ENCODE measurements around the gene DKK2.

The DKK2 gene

DNA sequence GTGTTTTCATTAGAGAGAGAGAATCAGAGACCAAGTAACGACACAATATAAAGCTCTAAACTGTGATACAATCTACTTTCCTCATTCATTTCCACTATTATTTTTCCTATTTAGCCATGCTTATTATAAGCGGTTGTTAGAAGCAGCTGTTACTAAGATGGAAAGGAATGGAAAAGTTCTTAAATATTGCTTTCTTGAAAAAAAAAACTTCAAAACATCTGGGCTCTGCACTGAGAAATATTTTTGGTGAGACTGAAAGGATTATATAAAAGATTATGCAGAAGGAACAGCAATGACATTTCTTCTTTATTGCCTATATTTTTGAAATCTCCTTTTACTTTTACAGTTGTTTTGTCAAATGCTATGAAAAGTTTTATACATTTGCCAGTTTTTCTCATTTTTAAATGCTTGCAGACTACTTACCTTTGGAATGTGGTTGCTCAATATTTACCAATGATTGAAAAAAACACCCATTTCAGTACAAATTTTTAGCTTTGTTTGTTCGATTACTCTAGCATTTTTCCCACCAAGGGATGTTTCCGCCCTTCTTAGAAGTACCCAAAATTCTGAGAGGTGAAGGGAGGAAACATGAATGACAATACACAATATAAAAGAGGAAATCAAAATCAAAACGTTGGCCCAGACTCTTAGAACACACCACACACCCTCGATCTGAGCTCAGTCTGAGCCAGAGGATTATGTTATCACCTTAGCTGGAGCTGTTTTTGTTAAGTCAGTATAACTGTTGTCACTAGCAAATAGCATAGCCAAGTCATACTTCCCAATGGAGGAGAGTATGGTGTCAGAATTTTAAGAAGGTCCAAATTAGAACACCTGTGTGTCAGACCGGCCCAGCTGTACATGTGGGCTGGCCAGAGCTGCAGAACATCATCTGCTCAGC is 18.4 kb downstream of the DKK2 start:
- no peak for DNase-seq (ENCODE audit: low spot score)

- no peak for DNase-seq (ENCODE audit: low spot score)
Measured at GRCh38 chr4:107011312-107011711, 24.8 kb downstream of the DKK2 start.

DNA sequence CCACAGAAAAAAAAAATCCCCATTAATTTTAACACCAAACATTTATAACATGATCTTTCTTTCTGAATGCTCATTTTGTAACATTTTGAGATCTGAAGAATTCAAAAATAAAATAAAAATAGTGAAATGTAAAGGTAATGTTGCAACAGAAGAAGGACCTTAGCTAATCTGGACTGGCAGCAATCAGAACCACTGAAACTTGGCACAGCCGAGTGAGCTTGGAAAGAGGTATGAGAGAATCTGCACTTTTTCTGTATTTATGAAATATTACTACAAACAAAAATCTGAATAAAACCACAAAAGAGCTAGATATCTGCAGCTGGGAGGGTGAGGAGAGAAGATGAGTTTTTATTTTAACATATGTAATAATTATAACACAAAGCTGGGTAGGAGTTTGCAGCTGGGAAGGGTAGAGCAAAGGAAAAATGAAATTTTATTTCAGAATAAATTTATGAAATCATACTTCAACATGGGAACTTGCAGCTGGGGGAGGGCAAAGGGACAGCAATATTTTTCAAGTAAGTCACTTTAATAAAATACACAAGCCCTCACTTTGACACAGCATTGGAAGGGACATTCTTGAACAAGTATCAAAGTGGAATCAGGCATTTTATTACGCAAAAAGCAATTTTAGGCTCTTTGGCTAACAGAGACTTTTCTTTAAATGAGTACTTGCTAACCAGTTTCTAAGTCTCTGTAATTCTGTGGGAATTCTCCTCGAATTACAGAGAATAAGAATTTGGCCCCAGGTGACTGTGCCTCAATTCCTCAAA is 26.7 kb downstream of the DKK2 start:
- no peak for DNase-seq (ENCODE audit: low spot score)

DNA sequence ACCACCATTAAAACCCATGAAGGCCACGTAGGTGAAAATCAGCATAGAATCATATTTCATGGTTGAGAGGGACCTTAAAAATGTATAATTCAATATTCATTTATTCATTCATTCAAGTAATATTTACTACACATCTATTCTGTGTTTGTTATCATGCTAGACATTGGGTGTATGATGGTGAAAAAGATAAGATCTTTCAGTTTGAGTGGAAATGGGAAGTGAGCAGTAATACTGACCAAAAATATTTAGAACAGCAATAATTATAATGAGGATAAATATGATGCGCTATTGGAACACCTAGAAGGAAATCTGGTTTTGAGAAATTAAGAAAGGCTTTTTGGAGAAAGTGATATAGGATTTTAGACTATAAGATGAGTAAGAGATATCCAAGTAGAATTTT is 28.0 kb downstream of the DKK2 start:
- DNase-seq (ENCODE audit: low spot score), result no peak

GRCh38 chr4:107006218-107006617 is 29.9 kb downstream of the DKK2 start:
- DNase-seq (ENCODE audit: low spot score), result no peak

DNA sequence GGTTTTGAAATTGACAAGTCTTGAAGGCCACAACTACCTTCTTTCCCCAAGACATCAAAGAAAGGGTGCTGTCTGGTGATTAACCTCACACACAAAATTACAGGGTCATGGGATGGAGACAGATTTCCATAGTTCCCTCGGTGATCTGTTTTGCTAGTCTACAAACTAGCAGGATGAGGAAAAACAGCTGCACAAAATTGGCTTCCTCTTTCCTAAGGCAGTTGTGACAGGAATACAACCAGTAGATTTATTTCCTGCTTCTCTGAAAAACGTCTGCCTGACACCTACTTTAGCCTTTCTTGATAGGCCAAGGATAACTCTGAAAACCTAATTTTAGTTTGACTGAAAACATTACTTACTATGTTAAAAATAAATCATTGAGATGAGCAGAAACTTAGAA is 39.6 kb downstream of the DKK2 start:
- no peak for DNase-seq (ENCODE audit: low spot score)

- DNase-seq (ENCODE audit: low spot score), result peak; percentile 20
Measured at GRCh38 chr4:106993827-106994226, 42.3 kb downstream of the DKK2 start.

GRCh38 chr4:106987311-106987710 is 48.8 kb downstream of the DKK2 start:
- no peak for DNase-seq (ENCODE audit: low spot score)

DNA sequence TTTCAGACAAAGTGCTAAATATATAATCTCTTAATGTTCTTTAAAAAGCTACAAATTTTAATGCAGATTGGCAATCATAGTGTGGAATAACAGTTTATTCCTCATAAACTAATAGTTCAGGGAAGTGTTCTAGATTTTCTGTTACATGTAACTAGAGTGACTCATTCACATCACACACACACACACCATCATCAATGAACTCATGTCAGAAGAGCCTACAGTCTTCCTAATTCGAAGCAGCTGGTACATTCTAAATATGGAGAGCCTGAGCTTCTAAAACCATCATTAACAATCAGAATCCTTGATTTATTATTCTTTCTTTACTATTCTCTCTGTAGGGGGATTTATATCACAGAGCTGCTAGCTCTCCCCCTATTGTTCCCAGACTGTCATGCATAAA is 49.6 kb downstream of the DKK2 start:
- DNase-seq (ENCODE audit: low spot score), result no peak

GRCh38 chr4:106985830-106986229 is 50.3 kb downstream of the DKK2 start:
- DNase-seq (ENCODE audit: low spot score), result no peak

- DNase-seq (ENCODE audit: low spot score), result no peak
Measured at GRCh38 chr4:106982711-106983211, 53.4 kb downstream of the DKK2 start.

GRCh38 chr4:106981431-106981830 is 54.7 kb downstream of the DKK2 start:
- no peak for DNase-seq (ENCODE audit: low spot score)

GRCh38 chr4:106979476-106979875 is 56.6 kb downstream of the DKK2 start:
- DNase-seq (ENCODE audit: low spot score), result no peak

DNA sequence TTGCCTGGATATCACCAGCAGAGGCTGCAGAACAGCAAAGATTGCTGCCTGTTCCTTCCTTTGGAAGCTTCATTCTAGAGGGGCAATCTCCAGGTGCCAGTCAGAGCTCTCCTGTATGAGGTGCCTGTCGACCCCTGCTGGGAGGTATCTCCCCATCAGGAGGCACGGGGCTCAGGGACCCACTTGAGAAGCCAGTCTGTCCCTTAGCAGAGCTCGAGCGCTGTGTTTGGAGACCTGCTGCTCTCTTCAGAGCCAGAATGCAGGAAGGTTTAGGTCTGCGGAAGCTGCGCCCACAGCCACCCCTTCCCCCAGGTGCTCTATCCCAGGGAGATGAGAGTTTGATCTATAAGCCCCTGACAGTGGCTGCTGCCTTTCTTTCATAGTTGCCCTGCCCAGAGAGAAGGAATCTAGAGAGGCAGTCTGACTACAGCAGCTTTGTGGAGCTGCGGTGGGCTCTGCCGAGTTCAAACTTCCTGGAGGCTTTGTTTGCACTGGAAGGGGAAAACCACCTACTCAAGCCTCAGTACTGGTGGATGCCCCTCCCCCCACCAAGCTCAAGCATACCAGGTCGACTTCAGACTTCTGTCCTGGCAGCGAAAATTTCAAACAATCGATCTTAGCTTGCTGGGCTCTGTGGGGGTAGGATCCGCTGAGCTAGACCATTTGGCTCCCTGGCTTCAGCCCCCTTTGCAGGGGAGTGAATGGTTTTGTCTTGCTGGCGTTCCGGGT is 57.9 kb downstream of the DKK2 start:
- DNase-seq (ENCODE audit: low spot score), result no peak

GRCh38 chr4:106971636-106972035 is 64.5 kb downstream of the DKK2 start:
- no peak for DNase-seq (ENCODE audit: low spot score)

- no peak for DNase-seq (ENCODE audit: low spot score)
Measured at GRCh38 chr4:106967892-106968291, 68.2 kb downstream of the DKK2 start.

GRCh38 chr4:106953036-106953705 is 82.9 kb downstream of the DKK2 start:
- DNase-seq (ENCODE audit: low spot score), result no peak

- DNase-seq (ENCODE audit: low spot score), result no peak
Measured at GRCh38 chr4:106951891-106952290, 84.2 kb downstream of the DKK2 start.

GRCh38 chr4:106941841-106942240 is 94.3 kb downstream of the DKK2 start:
- DNase-seq (ENCODE audit: low spot score), result no peak

DNA sequence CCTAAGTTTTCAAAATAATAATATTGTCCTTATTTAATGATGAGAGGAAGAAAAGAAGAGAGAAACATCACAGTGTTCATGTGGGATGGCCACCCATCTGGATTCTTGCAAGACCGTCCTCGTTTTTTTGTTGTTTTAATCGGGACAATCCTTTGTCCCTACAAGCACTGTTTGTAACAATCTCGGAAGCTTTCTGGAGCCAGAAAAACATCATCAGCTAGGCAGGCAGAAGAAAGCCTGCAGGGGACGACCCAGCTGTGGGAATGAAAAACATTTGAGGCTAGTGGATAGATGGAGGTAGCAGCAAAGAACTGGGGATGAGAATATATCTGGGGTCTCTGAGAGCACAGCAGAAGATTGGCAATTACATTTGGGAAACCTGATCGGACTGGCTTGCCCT is 105.6 kb downstream of the DKK2 start:
- no peak for DNase-seq (ENCODE audit: low spot score)

GRCh38 chr4:106929248-106929647 is 106.9 kb downstream of the DKK2 start:
- no peak for DNase-seq (ENCODE audit: low spot score)

DNA sequence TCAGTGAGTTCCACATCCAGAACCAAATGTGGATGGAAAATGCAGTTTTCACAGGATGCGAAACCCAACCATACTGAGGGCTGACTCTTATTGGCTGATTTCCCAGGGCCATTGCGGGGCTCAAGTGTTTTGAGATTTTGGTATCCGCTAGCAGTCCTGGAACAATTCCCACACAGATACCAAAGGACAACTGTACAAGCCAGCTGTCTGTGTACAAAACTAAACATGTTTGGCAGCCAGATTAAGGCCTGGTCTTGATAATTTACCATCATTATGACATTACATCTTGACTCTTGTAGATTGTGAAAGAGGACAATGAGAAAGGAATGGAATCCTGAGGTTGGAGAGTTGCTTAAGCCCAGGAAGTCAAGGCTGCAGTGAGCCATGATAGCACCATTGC is 121.9 kb downstream of the DKK2 start:
- no peak for DNase-seq (ENCODE audit: low spot score)

All from SW480 (cell line).